ENCODE results near the gene ATOH8.

The ATOH8 gene

DNA sequence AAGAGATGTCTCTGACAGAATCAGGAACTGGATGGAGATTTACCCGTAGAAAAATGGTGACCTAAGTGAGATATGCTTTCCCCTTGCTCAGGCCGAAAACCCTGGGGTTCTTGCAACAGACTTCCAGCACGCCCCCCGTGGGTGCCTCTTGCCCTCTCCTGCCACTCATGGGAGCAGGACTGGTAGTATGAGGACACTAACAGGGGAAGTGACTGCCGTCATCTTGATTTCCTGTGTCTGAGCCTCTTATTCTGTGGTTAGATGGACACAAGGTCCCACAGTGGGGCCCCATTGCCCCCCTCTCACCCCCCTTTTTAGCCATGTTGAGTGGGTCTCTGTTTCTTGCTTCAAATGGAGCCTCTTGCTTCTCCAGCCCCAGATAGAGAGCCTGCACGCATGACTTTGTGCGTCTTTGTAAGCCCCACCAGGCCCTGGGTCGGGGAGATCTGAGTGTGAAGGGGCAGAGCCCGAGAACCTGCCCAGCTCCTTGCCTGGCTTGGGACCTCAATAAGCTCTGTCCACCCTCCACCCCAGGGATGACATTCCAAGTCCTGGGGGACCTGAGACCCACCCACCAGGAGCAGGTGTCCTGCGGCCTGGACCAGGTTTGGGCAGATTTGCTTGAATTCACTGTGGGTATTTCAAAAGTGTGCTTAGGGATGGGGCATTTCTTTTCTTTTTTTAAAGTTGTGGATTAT lies 47.0 kb upstream of the ATOH8 start:
- no peak for TF ChIP-seq CTCF (IDR thresholded peaks at IDR 0.05; ENCODE audit: low read depth, low read length)
- no peak overlapping the region for H3K27ac ChIP-seq
- H3K36me3 ChIP-seq = no peaks in the 10 kb centered on the region
- no peaks in the 10 kb centered on the region for H3K27me3 ChIP-seq (ENCODE audit: insufficient read depth, low read depth, severe bottlenecking)
- no peak for DNase-seq
- no peaks in the 10 kb centered on the region for H3K9me3 ChIP-seq (ENCODE audit: severe bottlenecking)
- H3K4me3 ChIP-seq (ENCODE audit: low read depth, low read length) = no peak overlapping the region

- H3K4me3 ChIP-seq (ENCODE audit: low read depth, low read length) = no peak overlapping the region
Measured at GRCh38 chr2:85707304-85707703, 46.5 kb upstream of the ATOH8 start.

DNA sequence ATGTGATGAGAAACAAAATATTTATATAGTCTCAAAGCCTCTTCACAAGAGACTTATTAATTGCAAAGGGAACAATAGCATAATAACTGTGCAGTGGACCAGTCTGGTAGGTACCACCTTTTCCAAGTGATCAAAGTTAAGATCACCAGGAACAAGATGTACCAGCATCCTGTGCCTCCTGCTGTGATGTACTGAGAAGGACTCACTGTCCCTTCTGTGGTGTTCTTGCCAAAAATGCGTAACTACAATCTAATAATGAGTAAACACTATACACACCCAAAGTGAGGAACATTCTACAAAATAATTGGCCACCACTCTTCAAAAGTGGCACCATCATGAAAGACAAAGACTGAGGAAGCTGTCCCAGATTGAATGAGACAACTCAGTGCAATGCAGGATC lies 45.1 kb upstream of the ATOH8 start:
- no peak for TF ChIP-seq CTCF (IDR thresholded peaks at IDR 0.05; ENCODE audit: low read depth, low read length)
- Histone ChIP-seq H3K36me3 (no peaks in the 10 kb centered on the region), H3K9me3 (ENCODE audit: severe bottlenecking) (no peaks in the 10 kb centered on the region), H3K4me3 (ENCODE audit: low read depth, low read length) (no peak overlapping the region), H3K27ac (no peak overlapping the region), H3K27me3 (ENCODE audit: insufficient read depth, low read depth, severe bottlenecking) (no peaks in the 10 kb centered on the region)
- no peak for DNase-seq

More at GRCh38 chr2:85707304-85707703, 46.5 kb upstream of the ATOH8 start:
- peak; percentile 79 for TF ChIP-seq CTCF (IDR thresholded peaks at IDR 0.05; ENCODE audit: low read depth, low read length)
- Histone ChIP-seq H3K9me3 (ENCODE audit: severe bottlenecking) (no peaks in the 10 kb centered on the region), H3K36me3 (no peaks in the 10 kb centered on the region), H3K27ac (no peak overlapping the region), H3K27me3 (ENCODE audit: insufficient read depth, low read depth, severe bottlenecking) (no peaks in the 10 kb centered on the region)
- DNase-seq = peak; percentile 62

GRCh38 chr2:85709401-85709811 lies 44.4 kb upstream of the ATOH8 start:
- no peak overlapping the region for H3K4me3 ChIP-seq (ENCODE audit: low read depth, low read length)

GRCh38 chr2:85710687-85711577 lies 42.9 kb upstream of the ATOH8 start:
- Histone ChIP-seq H3K36me3 (no peaks in the 10 kb centered on the region), H3K4me3 (ENCODE audit: low read depth, low read length) (no peak overlapping the region), H3K27ac (no peak overlapping the region), H3K9me3 (ENCODE audit: severe bottlenecking) (no peaks in the 10 kb centered on the region), H3K27me3 (ENCODE audit: insufficient read depth, low read depth, severe bottlenecking) (no peaks in the 10 kb centered on the region)
- TF ChIP-seq CTCF (IDR thresholded peaks at IDR 0.05; ENCODE audit: low read depth, low read length) = no peak
- no peak for DNase-seq

More at GRCh38 chr2:85709401-85709811, 44.4 kb upstream of the ATOH8 start:
- no peak for TF ChIP-seq CTCF (IDR thresholded peaks at IDR 0.05; ENCODE audit: low read depth, low read length)
- Histone ChIP-seq H3K27ac (no peak overlapping the region), H3K9me3 (ENCODE audit: severe bottlenecking) (no peaks in the 10 kb centered on the region), H3K27me3 (ENCODE audit: insufficient read depth, low read depth, severe bottlenecking) (no peaks in the 10 kb centered on the region), H3K36me3 (no peaks in the 10 kb centered on the region)
- no peak for DNase-seq

Data from WERI-Rb-1 (cell line).